HepG2 (cell line): ENCODE data around the gene DCAF4L1. TPM values are rescaled to one million over a fixed set of nuclear protein-coding genes. Genes with fewer than 3 reads are reported as not detected.

Source experiments
- BHLHE40 ChIP-seq: IDR thresholded peaks from 2 replicates; pipeline ENCODE4 v1.6.1; 2011; ENCODE audit warnings: low read length, improper control_type of control experiment
- DNMT1 ChIP-seq: sonication (generic); formaldehyde crosslinking; IDR thresholded peaks from 2 replicates; pipeline ENCODE4 v1.5.1; 2020; ENCODE audit warnings: mild to moderate bottlenecking, missing genetic modification reagents
- KDM1A ChIP-seq: IDR thresholded peaks from 2 replicates; pipeline ENCODE4 v1.6.1; 2016; ENCODE audit warnings: missing compliant biosample characterization
- MAF1 ChIP-seq: sonication (generic); formaldehyde crosslinking; IDR thresholded peaks from 2 replicates; pipeline ENCODE4 v1.5.0; 2020; ENCODE audit warnings: missing genetic modification reagents, borderline replicate concordance
- MTF1 ChIP-seq: sonication (generic); formaldehyde crosslinking; IDR thresholded peaks from 2 replicates; pipeline ENCODE4 v1.5.0; 2020; ENCODE audit warnings: missing genetic modification reagents
- MXI1 ChIP-seq: IDR thresholded peaks from 3 replicates; pipeline ENCODE4 v1.6.1; 2012; ENCODE audit warnings: low read depth, low read length, inconsistent platforms, borderline replicate concordance
- MYNN ChIP-seq: sonication (generic); formaldehyde crosslinking; IDR thresholded peaks from 2 replicates; pipeline ENCODE4 v1.4.0; 2020; ENCODE audit warnings: mild to moderate bottlenecking, low read depth, missing genetic modification reagents
- NR2F6 ChIP-seq, 2 experiments: IDR thresholded peaks; 2 replicates each; pipeline ENCODE4 v1.6.1; 2016; ENCODE audit warnings: antibody characterized with exemption in 1 of 2, mild to moderate bottlenecking in 1 of 2
- PHF8 ChIP-seq: sonication (generic); formaldehyde crosslinking; IDR thresholded peaks from 2 replicates; pipeline ENCODE4 v1.5.0; 2020; ENCODE audit warnings: missing genetic modification reagents
- REL ChIP-seq: sonication (generic); formaldehyde crosslinking; conservative IDR thresholded peaks from 2 replicates; pipeline ENCODE4 v1.8.0; 2022; ENCODE audit warnings: mild to moderate bottlenecking, missing genetic modification reagents, moderate library complexity
- SNAPC4 ChIP-seq: sonication (generic); formaldehyde crosslinking; IDR thresholded peaks from 2 replicates; pipeline ENCODE4 v1.4.0; 2020; ENCODE audit warnings: mild to moderate bottlenecking, missing genetic modification reagents
- ZBTB4 ChIP-seq: sonication (generic); formaldehyde crosslinking; IDR thresholded peaks from 2 replicates; pipeline ENCODE4 v1.4.0; 2020; ENCODE audit warnings: missing genetic modification reagents, mild to moderate bottlenecking, borderline replicate concordance
- ZFP36L2 ChIP-seq: sonication (generic); formaldehyde crosslinking; IDR thresholded peaks from 2 replicates; pipeline ENCODE4 v1.4.0; 2020; ENCODE audit warnings: missing genetic modification reagents
- ZFY ChIP-seq: sonication (generic); formaldehyde crosslinking; IDR thresholded peaks from 2 replicates; pipeline ENCODE4 v1.4.0; 2020; ENCODE audit warnings: missing genetic modification reagents
- ZNF317 ChIP-seq: sonication (generic); formaldehyde crosslinking; IDR thresholded peaks from 2 replicates; pipeline ENCODE4 v1.5.0; 2020; ENCODE audit warnings: mild to moderate bottlenecking, missing genetic modification reagents
- ZNF577 ChIP-seq: sonication (generic); formaldehyde crosslinking; IDR thresholded peaks from 2 replicates; pipeline ENCODE4 v1.4.0; 2020; ENCODE audit warnings: mild to moderate bottlenecking, low read depth, missing genetic modification reagents, borderline replicate concordance
- polyA plus RNA-seq, 8 experiments: library from polyadenylated mRNA; depleted of rRNA in 3 of 8; stranded (reverse) in 7 of 8; unstranded in 1 of 8; fragments of >200 nt; fragmentation: Illumina TruSeq in 4 of 8; extraction: Trizol in 4 of 8; gene quantifications; 2 replicates each; pipeline versions ENCODE4 v1.2.1 to v1.2.3, GENCODE V29; 2011 to 2016; ENCODE audit warnings: low read depth in 4 of 8, missing spikeins in 1 of 8, mixed read lengths in 1 of 8; ENCODE audit not compliant: insufficient read depth in 1 of 8
- total RNA-seq, 5 experiments: library from RNA; depleted of rRNA; stranded (reverse); fragments of >200 nt; fragmentation: Illumina TruSeq; extraction: Trizol; gene quantifications; 2 replicates each; pipeline ENCODE4 v1.2.3, GENCODE V29; 2016; ENCODE audit warnings: low read depth in 1 of 5
- TF ChIP-seq, protein P1 (sequence below): sonication (generic); formaldehyde crosslinking; IDR thresholded peaks from 2 replicates; pipeline ENCODE4 v1.5.0; 2020; ENCODE audit warnings: mild to moderate bottlenecking, missing genetic modification reagents

Gene DCAF4L1
- total and polyA plus RNA-seq, 2 of the 13 experiments (the other 11 are each of a cell fraction or from before 2014, with no cell fraction given): 0.05 to 0.09 TPM

- no peak for TF ChIP-seq ZBTB4
- TF ChIP-seq BHLHE40: 0 out of 2 replicates have a peak, but pooled peaks have one; percentile 30
- peak; percentile 33; the same call in 1 of the 2 replicates for TF ChIP-seq NR2F6 (IDR thresholded peaks at IDR 0.05)
- peak; percentile 69; the same call in 1 of the 2 replicates for TF ChIP-seq NR2F6 (CRISPR knock-in tag; IDR thresholded peaks at IDR 0.05)
- 0 out of 2 replicates have a peak, but pooled peaks have one; percentile 29 for TF ChIP-seq SNAPC4
- peak; percentile 99 for TF ChIP-seq PHF8 (CRISPR knock-in tag)
- no peak for TF ChIP-seq REL (CRISPR knock-in tag)
- no peak for TF ChIP-seq MAF1 (CRISPR knock-in tag)
- TF ChIP-seq, protein P1, sequence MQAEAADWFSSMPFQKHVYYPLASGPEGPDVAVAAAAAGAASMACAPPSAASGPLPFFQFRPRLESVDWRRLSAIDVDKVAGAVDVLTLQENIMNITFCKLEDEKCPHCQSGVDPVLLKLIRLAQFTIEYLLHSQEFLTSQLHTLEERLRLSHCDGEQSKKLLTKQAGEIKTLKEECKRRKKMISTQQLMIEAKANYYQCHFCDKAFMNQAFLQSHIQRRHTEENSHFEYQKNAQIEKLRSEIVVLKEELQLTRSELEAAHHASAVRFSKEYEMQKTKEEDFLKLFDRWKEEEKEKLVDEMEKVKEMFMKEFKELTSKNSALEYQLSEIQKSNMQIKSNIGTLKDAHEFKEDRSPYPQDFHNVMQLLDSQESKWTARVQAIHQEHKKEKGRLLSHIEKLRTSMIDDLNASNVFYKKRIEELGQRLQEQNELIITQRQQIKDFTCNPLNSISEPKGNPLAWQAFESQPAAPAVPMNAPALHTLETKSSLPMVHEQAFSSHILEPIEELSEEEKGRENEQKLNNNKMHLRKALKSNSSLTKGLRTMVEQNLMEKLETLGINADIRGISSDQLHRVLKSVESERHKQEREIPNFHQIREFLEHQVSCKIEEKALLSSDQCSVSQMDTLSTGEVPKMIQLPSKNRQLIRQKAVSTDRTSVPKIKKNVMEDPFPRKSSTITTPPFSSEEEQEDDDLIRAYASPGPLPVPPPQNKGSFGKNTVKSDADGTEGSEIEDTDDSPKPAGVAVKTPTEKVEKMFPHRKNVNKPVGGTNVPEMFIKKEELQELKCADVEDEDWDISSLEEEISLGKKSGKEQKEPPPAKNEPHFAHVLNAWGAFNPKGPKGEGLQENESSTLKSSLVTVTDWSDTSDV: 0 out of 2 replicates have a peak, but pooled peaks have one; percentile 49
- TF ChIP-seq MYNN (CRISPR knock-in tag): no peak
- no peak for TF ChIP-seq MTF1 (CRISPR knock-in tag)
- TF ChIP-seq DNMT1: peak; percentile 84; the same call in 1 of the 2 replicates
- no peak for TF ChIP-seq ZFP36L2
- no peak for TF ChIP-seq ZNF317
- TF ChIP-seq KDM1A: no peak
- peak; percentile 97 for TF ChIP-seq ZFY (CRISPR knock-in tag)
- TF ChIP-seq ZNF577 (CRISPR knock-in tag): no peak
- TF ChIP-seq MXI1: peak; percentile 60; the same call in 1 of the 3 replicates
Measured at GRCh38 chr4:41990365-41991111, 9.0 kb downstream of the DCAF4L1 start, which contains the start of gene SLC30A9 (continued).
